Upper lobe of left lung (tissue), 4 donors: ENCODE data around the gene DRD3.

Experiments
- EP300 ChIP-seq, 4 donors: sonication (generic); formaldehyde crosslinking; IDR thresholded peaks; one replicate each; pipeline ENCODE4 v1.5.1; 2017; ENCODE audit warnings: antibody characterized with exemption in 4 of 4, control low read depth in 2 of 4
- POLR2A ChIP-seq, 4 donors: fragments of 450-650 bp; IDR thresholded peaks; one replicate each; pipeline ENCODE4 v1.5.1; 2016 to 2017; ENCODE audit warnings: antibody characterized with exemption in 4 of 4, mild to moderate bottlenecking in 2 of 4
- POLR2AphosphoS5 ChIP-seq, 2 donors: sonication (generic); formaldehyde crosslinking; IDR thresholded peaks; one replicate each; pipeline ENCODE4 v1.5.1; 2017; ENCODE audit warnings: antibody characterized with exemption in 2 of 2
- TF ChIP-seq, protein P1 (sequence below), 6 experiments: fragments of 450-650 bp in 4 of 6; fragments of 200-600 bp in 2 of 6; sonication (generic) in 2 of 6; IDR thresholded peaks; one replicate each; pipeline ENCODE4 v1.5.1; 2016 to 2019; ENCODE audit warnings: antibody characterized with exemption in 6 of 6

DNA sequence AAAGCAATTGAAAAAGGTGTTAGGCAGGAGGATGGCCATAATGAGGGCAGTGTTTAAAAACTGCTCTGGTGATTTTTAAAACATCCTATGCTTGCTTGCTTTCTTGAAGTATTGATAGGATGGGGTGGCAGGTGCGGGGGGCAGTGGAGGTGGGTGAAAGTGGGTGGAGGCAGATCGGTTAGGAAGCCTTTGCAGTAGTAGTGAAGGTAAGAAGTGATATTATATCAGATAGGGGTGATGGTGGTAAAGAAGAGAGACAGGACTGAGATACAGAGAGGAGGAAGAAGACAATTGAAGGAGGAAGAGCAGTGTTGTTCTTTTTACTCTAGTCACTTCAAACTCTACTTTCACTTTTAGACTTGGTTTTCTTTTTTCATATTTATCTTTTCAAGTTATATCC lies 47.5 kb upstream of the DRD3 start:
- no peak for TF ChIP-seq POLR2A (IDR thresholded peaks at IDR 0.05)
- TF ChIP-seq, protein P1, sequence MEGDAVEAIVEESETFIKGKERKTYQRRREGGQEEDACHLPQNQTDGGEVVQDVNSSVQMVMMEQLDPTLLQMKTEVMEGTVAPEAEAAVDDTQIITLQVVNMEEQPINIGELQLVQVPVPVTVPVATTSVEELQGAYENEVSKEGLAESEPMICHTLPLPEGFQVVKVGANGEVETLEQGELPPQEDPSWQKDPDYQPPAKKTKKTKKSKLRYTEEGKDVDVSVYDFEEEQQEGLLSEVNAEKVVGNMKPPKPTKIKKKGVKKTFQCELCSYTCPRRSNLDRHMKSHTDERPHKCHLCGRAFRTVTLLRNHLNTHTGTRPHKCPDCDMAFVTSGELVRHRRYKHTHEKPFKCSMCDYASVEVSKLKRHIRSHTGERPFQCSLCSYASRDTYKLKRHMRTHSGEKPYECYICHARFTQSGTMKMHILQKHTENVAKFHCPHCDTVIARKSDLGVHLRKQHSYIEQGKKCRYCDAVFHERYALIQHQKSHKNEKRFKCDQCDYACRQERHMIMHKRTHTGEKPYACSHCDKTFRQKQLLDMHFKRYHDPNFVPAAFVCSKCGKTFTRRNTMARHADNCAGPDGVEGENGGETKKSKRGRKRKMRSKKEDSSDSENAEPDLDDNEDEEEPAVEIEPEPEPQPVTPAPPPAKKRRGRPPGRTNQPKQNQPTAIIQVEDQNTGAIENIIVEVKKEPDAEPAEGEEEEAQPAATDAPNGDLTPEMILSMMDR (IDR thresholded peaks at IDR 0.05): no peak
- no peak for TF ChIP-seq POLR2AphosphoS5 (IDR thresholded peaks at IDR 0.05)
- TF ChIP-seq EP300 (IDR thresholded peaks at IDR 0.05): no peak
